Mesothelial cell of epicardium (in vitro differentiated cells): ENCODE results near the gene CACNA1C. TPM values are rescaled to one million over a fixed set of nuclear protein-coding genes. Genes with fewer than 3 reads are reported as not detected.

Experiments used
- DNase-seq, 2 experiments: peaks; one replicate each; pipeline ENCODE4 v3.0.0; 2021; ENCODE audit warnings: low spot score in 2 of 2; ENCODE audit not compliant: unreplicated experiment in 2 of 2
- H3K27ac Mint-ChIP-seq: 2 replicates; pipeline ENCODE4 v1.8.0; 2021; ENCODE audit warnings: mixed read lengths
- H3K27me3 Mint-ChIP-seq: 2 replicates; pipeline ENCODE4 v1.8.0; 2021; ENCODE audit warnings: low read depth, mixed read lengths
- H3K36me3 Mint-ChIP-seq: 2 replicates; pipeline ENCODE4 v1.8.0; 2021; ENCODE audit warnings: mixed read lengths
- H3K4me1 Mint-ChIP-seq: 2 replicates; pipeline ENCODE4 v1.8.0; 2021; ENCODE audit warnings: mixed read lengths
- H3K4me3 Mint-ChIP-seq: 2 replicates; pipeline ENCODE4 v1.8.0; 2021; ENCODE audit warnings: mild to moderate bottlenecking, moderate library complexity, mixed read lengths
- H3K9me3 Mint-ChIP-seq: 2 replicates; pipeline ENCODE4 v1.8.0; 2021; ENCODE audit warnings: mixed read lengths
- CTCF ChIP-seq: fragments of 200-600 bp; sonication (generic); IDR thresholded peaks from one replicate; pipeline ENCODE4 v1.5.0; 2021; ENCODE audit warnings: antibody characterized with exemption; ENCODE audit not compliant: unreplicated experiment
- total RNA-seq: library from RNA; stranded (reverse); gene quantifications from 3 replicates; pipeline ENCODE4 v1.2.1, GENCODE V29; 2021

The CACNA1C gene
- total RNA-seq, 1 donor from 2014 or later, result 33.6 TPM

DNA sequence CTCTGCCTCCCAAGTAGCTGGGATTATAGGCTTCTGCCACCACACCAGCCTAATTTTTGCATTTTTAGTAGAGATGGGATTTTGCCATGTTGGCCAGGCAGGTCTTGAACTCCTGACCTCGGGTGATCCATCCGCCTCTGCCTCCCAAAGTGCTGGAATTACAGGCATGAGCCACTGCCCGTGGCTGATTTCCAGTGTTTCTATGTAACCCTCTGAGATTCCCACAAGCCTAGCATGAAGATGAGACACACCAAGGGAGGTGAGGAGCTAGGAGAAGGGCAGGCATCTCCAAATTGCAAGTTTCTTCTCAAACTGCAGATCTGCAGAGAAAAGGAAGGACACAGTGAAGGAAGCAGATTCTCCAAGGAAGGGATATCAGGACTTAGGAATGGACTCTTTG, 125.0 kb downstream of the CACNA1C start:
- TF ChIP-seq CTCF, result no peak
- H3K27ac Mint-ChIP-seq, result no peak overlapping the region
- H3K4me1 Mint-ChIP-seq, result peaks cover 14% of the 10 kb centered on the region
- H3K4me3 Mint-ChIP-seq, result no peak overlapping the region
- no peaks in the 10 kb centered on the region for H3K27me3 Mint-ChIP-seq
- DNase-seq, result no peak
- no peaks in the 10 kb centered on the region for H3K9me3 Mint-ChIP-seq
- no peaks in the 10 kb centered on the region for H3K36me3 Mint-ChIP-seq

- Mint-ChIP-seq H3K4me1 (peaks cover 11% of the 10 kb centered on the region), H3K27ac (no peak overlapping the region), H3K36me3 (no peaks in the 10 kb centered on the region), H3K9me3 (no peaks in the 10 kb centered on the region), H3K27me3 (no peaks in the 10 kb centered on the region), H3K4me3 (no peak overlapping the region)
- no peak for DNase-seq
- TF ChIP-seq CTCF, result no peak
Observed at GRCh38 chr12:2179058-2179457, 126.3 kb downstream of the CACNA1C start.

- DNase-seq, result no peak
- no peaks in the 10 kb centered on the region for H3K27me3 Mint-ChIP-seq
- no peak overlapping the region for H3K27ac Mint-ChIP-seq
- no peak for TF ChIP-seq CTCF
- peaks cover 15% of the 10 kb centered on the region for H3K4me1 Mint-ChIP-seq
- no peaks in the 10 kb centered on the region for H3K36me3 Mint-ChIP-seq
- no peak overlapping the region for H3K4me3 Mint-ChIP-seq
- H3K9me3 Mint-ChIP-seq, result no peaks in the 10 kb centered on the region
Observed at GRCh38 chr12:2179953-2180736, 127.4 kb downstream of the CACNA1C start.

DNA sequence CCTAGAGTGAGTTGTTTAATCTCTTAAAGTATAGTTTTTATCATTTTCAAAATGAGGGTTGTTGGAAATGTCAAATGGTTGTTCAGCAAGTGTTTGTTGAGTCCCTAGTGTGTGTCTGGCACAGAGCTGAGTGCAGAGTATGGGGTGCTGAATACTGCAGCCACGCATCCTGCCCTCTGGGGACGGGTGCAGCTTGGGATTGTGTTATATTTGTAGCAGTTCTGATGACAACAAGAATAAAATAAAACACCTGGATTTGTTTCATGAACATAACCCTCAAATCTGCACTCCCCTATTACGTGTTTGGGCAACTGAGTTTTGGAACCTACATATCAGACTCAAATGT, 127.9 kb downstream of the CACNA1C start:
- no peak for TF ChIP-seq CTCF
- H3K36me3 Mint-ChIP-seq, result no peaks in the 10 kb centered on the region
- no peak overlapping the region for H3K4me3 Mint-ChIP-seq
- DNase-seq, result no peak
- no peak overlapping the region for H3K27ac Mint-ChIP-seq
- H3K27me3 Mint-ChIP-seq, result no peaks in the 10 kb centered on the region
- no peaks in the 10 kb centered on the region for H3K9me3 Mint-ChIP-seq
- peaks cover 15% of the 10 kb centered on the region for H3K4me1 Mint-ChIP-seq

- H3K4me3 Mint-ChIP-seq, result no peak overlapping the region
- H3K4me1 Mint-ChIP-seq, result peaks cover 15% of the 10 kb centered on the region
- H3K9me3 Mint-ChIP-seq, result no peaks in the 10 kb centered on the region
- TF ChIP-seq CTCF, result no peak
- peak in 1 of 2 experiments; percentile 49 for DNase-seq
- H3K27ac Mint-ChIP-seq, result peak overlapping the region; percentile 90
- no peaks in the 10 kb centered on the region for H3K27me3 Mint-ChIP-seq
- H3K36me3 Mint-ChIP-seq, result no peaks in the 10 kb centered on the region
Observed at GRCh38 chr12:2183556-2184541, 131.1 kb downstream of the CACNA1C start.
